Kidney glomerular epithelial cell (primary cell): Measurements from ENCODE around the gene INTS11.

Experiments
- DNase-seq: peaks from one replicate; lab custom pipeline; 2025; lab: John Stamatoyannopoulos, UW

Gene INTS11

GRCh38 chr1:1343811-1344421, 19.5 kb upstream of the INTS11 start:
- no peak for DNase-seq

- DNase-seq: no peak
Measured at GRCh38 chr1:1342584-1343115, 18.2 kb upstream of the INTS11 start.

GRCh38 chr1:1342061-1342562, 17.7 kb upstream of the INTS11 start:
- no peak for DNase-seq

- DNase-seq: no peak
Measured at GRCh38 chr1:1341549-1342021, 17.1 kb upstream of the INTS11 start.

GRCh38 chr1:1340791-1341548, 16.5 kb upstream of the INTS11 start:
- no peak for DNase-seq

GRCh38 chr1:1340185-1340584, 15.7 kb upstream of the INTS11 start:
- no peak for DNase-seq

GRCh38 chr1:1338278-1338677, 13.8 kb upstream of the INTS11 start:
- DNase-seq: no peak

- DNase-seq: no peak
Measured at GRCh38 chr1:1337793-1338147, 13.3 kb upstream of the INTS11 start.

- DNase-seq: no peak
Measured at GRCh38 chr1:1336931-1337792, 12.7 kb upstream of the INTS11 start.

- DNase-seq: no peak
Measured at GRCh38 chr1:1336446-1336845, 12.0 kb upstream of the INTS11 start.

GRCh38 chr1:1335792-1336248, 11.4 kb upstream of the INTS11 start:
- DNase-seq: no peak

GRCh38 chr1:1335283-1335682, 10.8 kb upstream of the INTS11 start:
- no peak for DNase-seq

GRCh38 chr1:1334835-1335234, 10.4 kb upstream of the INTS11 start:
- no peak for DNase-seq

GRCh38 chr1:1333551-1334241, 9.2 kb upstream of the INTS11 start:
- DNase-seq: no peak

- no peak for DNase-seq
Measured at GRCh38 chr1:1332774-1333480, 8.5 kb upstream of the INTS11 start.

- DNase-seq: no peak
Measured at GRCh38 chr1:1332031-1332755, 7.7 kb upstream of the INTS11 start.

GRCh38 chr1:1331068-1331965, 6.9 kb upstream of the INTS11 start, which contains the start of gene TAS1R3:
TAS1R3 (plus strand) TSS chr1:1331280; CDS start chr1:1331346, 66 bp downstream.
- DNase-seq: no peak

- no peak for DNase-seq
Measured at GRCh38 chr1:1330366-1331067, 6.1 kb upstream of the INTS11 start.
